Activated T-helper 17 cell treated with anti-CD3 and anti-CD28 coated beads, Interleukin-2, amount 50 U/mL, for 72 hours (primary cell): ENCODE data around the gene DBNDD2. TPM values are rescaled to one million over a fixed set of nuclear protein-coding genes. Genes with fewer than 3 reads are reported as not detected.
A peak's percentile ranks its signal among the peaks of the same experiment; 100 is the strongest.

Experiments used
- ATAC-seq: fragments of 150-1000 bp; cut with Tn5 transposase; replicated peaks from 2 replicates; pipeline ENCODE4 v1.10.0; 2021; ENCODE audit warnings: mild to moderate bottlenecking, moderate library complexity
- H3K27ac Mint-ChIP-seq: one replicate; pipeline ENCODE4 v1.8.0; 2022; ENCODE audit warnings: mixed read lengths
- H3K27me3 Mint-ChIP-seq: one replicate; pipeline ENCODE4 v1.8.0; 2022; ENCODE audit warnings: mixed read lengths
- H3K36me3 Mint-ChIP-seq: one replicate; pipeline ENCODE4 v1.8.0; 2022; ENCODE audit warnings: low read depth, mild to moderate bottlenecking, mixed read lengths
- H3K4me1 Mint-ChIP-seq: one replicate; pipeline ENCODE4 v1.8.0; 2022; ENCODE audit warnings: mixed read lengths
- H3K4me3 Mint-ChIP-seq: one replicate; pipeline ENCODE4 v1.8.0; 2022; ENCODE audit warnings: mild to moderate bottlenecking, mixed read lengths
- H3K9me3 Mint-ChIP-seq: one replicate; pipeline ENCODE4 v1.8.0; 2022; ENCODE audit warnings: mixed read lengths
- total RNA-seq, 2 donors: library from RNA; stranded (reverse); gene quantifications; one replicate each; pipeline ENCODE4 v1.2.3, GENCODE V29; 2022

Gene DBNDD2
- total RNA-seq, 2 donors from 2014 or later: 4.6 to 12.5 TPM

DNA sequence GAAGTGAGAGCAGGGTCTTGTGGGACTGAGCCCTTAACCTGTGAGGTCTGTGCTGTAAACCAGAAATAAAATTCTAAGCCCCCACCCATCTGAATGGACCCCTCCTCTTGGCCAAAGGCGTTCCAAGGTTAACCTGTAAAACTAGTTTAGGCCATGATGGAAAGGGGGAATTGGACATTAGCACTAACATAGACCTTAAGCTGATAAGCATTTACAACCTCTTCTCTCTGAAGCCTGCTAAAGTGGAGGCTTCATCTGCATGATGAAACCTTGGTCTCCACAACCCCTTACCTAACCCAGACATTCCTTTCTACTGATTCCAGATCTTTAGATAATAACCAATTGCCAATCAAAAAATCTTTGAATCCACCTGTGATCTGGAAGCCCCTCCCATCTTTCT, 33.7 kb downstream of the DBNDD2 start:
- Mint-ChIP-seq H3K9me3 (no peaks in the 10 kb centered on the region), H3K4me1 (peaks cover 6% of the 10 kb centered on the region), H3K4me3 (no peak overlapping the region), H3K27me3 (peaks cover 9% of the 10 kb centered on the region), H3K27ac (peak overlapping the region; percentile 8), H3K36me3 (no peaks in the 10 kb centered on the region)
- no peak for ATAC-seq

DNA sequence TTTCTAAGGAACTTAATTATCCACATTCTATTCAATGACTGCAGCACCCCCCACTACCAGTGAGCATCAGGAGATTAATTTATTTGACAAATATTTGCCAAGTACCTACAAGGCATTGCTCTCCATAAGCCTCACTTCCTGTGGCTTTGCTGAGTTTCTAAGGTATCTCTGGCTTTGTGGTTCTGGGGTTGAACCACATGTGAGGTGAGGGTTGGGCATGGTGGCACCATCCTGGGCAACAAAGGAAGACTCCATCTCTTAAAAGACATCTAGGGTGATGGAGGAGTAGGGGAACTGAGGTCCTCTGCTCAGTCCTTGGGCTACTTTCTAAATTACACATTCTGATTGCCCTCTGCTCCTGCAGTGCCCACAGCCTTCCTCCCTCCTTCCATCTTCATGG, 36.0 kb downstream of the DBNDD2 start:
- no peaks in the 10 kb centered on the region for H3K36me3 Mint-ChIP-seq
- peak; percentile 61 for ATAC-seq

DNA sequence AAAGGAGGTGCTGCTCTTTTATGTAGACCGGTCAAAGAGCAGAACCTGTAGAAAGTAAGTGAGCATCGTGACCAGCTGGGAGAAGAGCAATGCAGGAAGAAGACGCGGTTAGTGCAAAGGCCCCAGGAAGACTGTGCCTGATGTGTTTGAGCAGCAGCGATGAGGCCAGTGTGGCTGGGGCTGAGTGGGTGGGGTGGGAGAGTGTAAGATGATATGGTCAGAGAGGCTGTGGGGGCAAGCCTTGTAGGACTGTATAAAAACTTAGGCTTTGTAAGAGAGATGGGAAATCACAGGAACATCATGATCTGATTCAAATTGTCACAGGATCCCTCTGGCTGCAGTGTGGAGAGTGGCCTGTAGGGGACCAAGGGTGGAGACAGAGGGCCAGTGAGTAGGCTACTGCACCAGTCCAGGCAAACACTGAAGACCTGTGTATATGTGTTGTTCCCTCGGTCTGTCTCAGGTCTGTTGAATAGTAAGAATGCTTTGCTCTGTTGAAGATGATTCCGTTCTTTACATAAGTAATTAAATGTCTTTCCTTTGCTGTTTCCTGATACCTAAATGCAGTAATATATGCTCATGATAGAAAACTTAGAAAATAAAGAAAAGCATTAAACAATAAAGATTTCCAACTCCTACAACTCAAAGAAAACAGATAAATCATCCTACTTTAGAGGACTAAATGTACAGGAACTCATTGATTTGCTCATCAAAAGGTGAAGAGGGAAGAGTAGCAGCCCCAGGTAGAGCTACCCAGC, 37.9 kb downstream of the DBNDD2 start:
- peak; percentile 61 for ATAC-seq
- Mint-ChIP-seq H3K4me1 (peaks cover 6% of the 10 kb centered on the region), H3K27me3 (peaks cover 17% of the 10 kb centered on the region), H3K36me3 (no peaks in the 10 kb centered on the region), H3K4me3 (no peak overlapping the region), H3K9me3 (no peaks in the 10 kb centered on the region), H3K27ac (no peak overlapping the region)

More for the DNA sequence above, 36.0 kb downstream of the DBNDD2 start:
- Mint-ChIP-seq H3K27me3 (peaks cover 14% of the 10 kb centered on the region), H3K27ac (no peak overlapping the region), H3K4me1 (peaks cover 6% of the 10 kb centered on the region), H3K4me3 (no peak overlapping the region), H3K9me3 (no peaks in the 10 kb centered on the region)

DNA sequence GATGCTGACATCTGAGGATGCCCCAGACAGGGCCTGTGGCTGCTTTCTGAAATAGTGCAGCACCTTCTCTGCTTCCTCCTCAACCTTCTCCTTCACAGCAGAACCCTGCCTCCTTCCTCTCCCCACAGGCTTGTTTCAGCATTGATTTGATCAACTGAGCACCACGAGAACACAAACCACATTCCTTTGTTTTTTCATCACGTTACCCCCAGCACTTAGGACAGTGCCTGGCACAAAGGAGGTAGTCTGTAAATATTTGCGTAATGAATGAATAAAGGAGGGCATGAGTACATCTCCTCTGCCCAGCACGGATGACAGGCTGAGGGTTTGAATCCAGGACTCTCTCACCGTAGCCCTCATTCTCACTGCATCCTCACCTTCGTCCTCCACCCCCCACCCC, 40.2 kb downstream of the DBNDD2 start:
- no peak overlapping the region for H3K4me3 Mint-ChIP-seq
- H3K36me3 Mint-ChIP-seq: no peaks in the 10 kb centered on the region
- H3K27me3 Mint-ChIP-seq: peaks cover 21% of the 10 kb centered on the region
- peaks cover 6% of the 10 kb centered on the region for H3K4me1 Mint-ChIP-seq
- H3K27ac Mint-ChIP-seq: no peak overlapping the region
- no peak for ATAC-seq
- no peaks in the 10 kb centered on the region for H3K9me3 Mint-ChIP-seq

DNA sequence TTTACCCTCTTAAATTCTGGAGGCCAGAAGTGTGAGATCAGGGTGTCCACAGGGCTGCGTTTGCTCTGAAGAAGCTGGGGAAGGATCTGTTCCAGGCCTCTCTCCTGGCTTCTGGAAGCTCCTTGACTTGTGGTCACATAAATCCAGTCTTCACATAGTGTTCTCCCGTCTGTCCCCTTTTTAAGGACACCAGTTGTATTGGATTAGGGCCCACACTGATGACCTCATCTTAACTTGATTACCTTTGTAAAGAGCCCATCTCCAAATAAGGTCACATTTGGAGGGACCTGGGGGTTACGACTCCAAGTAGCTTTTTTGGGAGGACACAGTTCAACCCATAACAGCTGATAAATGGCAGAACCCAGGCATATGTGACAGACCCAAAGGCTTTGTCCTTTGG, 41.4 kb downstream of the DBNDD2 start:
- ATAC-seq: no peak
- Mint-ChIP-seq H3K9me3 (no peaks in the 10 kb centered on the region), H3K4me3 (no peak overlapping the region), H3K27ac (no peak overlapping the region), H3K36me3 (no peaks in the 10 kb centered on the region), H3K27me3 (peaks cover 21% of the 10 kb centered on the region), H3K4me1 (no peaks in the 10 kb centered on the region)

DNA sequence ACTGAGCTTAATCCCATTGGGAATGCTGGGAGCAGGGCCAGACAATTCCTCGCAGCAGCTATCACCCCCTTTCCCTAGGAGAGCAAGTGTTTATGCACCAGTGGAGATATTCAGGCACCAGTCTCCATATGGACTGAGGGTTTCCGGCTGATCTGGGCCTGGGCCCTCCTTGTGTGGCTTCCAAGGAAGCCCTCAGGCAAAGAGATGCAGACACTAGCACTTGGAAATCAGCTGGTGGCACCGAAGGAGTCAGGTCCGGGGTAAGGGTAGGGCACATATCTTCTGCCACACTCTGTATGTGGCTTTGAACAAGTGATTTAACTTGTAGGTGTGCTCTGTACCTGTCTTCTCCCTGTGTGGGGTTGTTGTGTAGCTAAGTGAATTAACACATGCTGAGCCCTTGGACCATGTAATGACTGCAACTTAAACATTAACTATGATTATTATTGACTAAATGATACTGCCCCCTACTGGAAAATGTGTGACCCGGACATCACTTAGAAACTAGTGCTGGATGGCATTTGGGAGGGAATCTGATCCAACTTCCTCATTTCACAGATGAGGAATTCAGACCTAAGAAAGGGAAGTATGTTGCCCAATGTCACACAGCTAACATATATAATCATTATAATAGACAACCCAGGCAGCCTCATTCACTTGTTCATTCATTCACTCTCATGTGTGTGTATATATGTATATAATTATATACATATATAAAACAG, 42.2 kb downstream of the DBNDD2 start:
- H3K4me3 Mint-ChIP-seq: no peak overlapping the region
- H3K4me1 Mint-ChIP-seq: no peaks in the 10 kb centered on the region
- H3K27me3 Mint-ChIP-seq: peaks cover 21% of the 10 kb centered on the region
- ATAC-seq: peak; percentile 47
- no peaks in the 10 kb centered on the region for H3K36me3 Mint-ChIP-seq
- no peak overlapping the region for H3K27ac Mint-ChIP-seq
- H3K9me3 Mint-ChIP-seq: no peaks in the 10 kb centered on the region

DNA sequence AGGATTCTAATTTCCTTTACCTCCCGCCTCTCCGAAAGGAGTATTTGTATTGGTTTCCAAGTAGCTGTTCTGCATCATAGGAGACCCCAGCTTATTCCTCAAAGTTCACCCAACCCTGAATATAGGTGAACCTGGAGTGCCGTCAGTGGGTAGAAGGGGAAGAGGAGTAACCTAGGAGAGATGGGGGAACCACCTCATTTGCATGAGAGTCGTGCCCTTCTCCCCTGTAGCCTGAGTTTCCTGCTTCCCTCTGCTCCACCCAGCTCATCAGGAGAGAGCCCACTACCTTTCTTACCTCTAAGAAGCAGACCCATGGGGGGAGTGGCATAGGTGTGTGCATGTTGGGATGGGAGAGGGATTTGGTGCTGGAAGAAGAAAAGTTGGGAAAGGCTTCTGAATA, 44.1 kb downstream of the DBNDD2 start:
- Mint-ChIP-seq H3K27me3 (peaks cover 12% of the 10 kb centered on the region), H3K36me3 (no peaks in the 10 kb centered on the region), H3K9me3 (no peaks in the 10 kb centered on the region), H3K4me3 (no peak overlapping the region), H3K4me1 (no peaks in the 10 kb centered on the region), H3K27ac (no peak overlapping the region)
- ATAC-seq: no peak

DNA sequence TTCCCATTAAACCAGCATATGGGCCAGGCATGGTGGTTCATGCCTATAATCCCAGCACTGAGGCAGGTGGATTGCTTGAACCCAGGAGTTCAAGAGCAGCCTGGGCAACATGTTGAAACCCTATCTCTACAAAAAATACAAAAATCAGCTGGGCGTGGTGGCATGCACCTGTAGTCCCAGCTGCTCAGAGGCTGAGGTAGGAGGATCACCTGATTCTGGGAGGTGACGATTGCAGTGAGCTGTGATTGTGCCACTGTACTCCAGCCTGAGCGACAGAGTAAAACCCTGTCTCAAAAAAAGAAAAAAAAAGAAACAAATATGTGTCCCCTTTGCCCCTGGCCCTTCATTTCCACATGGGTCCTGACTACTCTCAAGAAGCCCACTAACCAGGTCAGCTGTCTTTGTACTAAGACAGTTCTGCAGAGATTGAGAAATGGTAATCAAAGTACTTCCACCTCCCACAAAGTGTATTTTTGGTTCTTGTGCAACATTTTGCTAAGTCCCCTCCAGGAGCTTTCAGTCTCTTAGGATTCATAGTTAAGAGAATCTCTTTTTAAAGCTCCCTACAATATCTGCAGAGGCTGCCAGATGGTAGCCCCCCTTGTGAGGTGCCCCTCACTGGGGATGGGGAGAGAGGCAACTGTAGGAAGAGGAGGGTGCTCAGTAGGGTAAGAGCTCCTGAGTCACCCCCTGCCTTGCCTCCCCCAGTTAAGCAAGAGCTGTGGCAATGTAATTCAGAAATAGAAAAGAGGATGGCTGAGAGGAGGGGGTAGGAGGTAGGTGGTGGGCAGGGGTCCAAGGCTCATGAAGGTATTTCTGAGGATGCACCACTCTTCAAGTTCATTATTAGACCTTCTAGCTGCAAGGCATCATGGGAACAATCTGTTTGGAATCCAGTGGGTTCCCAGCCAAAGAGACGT, 44.9 kb downstream of the DBNDD2 start:
- H3K27ac Mint-ChIP-seq: no peak overlapping the region
- no peaks in the 10 kb centered on the region for H3K36me3 Mint-ChIP-seq
- H3K4me1 Mint-ChIP-seq: no peaks in the 10 kb centered on the region
- ATAC-seq: no peak
- H3K4me3 Mint-ChIP-seq: no peak overlapping the region
- H3K27me3 Mint-ChIP-seq: peaks cover 15% of the 10 kb centered on the region
- no peaks in the 10 kb centered on the region for H3K9me3 Mint-ChIP-seq

DNA sequence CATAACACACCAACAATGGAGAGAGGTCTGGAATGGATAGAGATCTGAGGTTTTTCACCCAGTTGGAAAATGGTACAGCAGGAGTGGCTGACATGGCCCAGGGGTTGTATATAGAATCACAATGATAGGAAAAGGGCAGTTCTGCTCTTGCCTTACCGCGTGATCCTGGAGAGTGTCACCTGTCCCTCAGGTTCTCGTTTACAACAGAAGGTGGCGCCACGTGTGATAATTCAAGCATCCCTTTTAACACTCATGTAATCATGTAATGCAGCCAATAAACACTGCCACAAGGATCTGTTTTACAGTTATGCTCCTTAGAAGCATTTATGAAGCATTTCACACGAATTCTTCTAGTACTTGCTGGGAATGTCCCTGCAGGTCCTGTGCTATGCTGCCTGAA, 48.5 kb downstream of the DBNDD2 start:
- Mint-ChIP-seq H3K4me1 (no peaks in the 10 kb centered on the region), H3K27ac (no peak overlapping the region), H3K36me3 (no peaks in the 10 kb centered on the region), H3K4me3 (no peak overlapping the region), H3K9me3 (no peaks in the 10 kb centered on the region), H3K27me3 (peaks cover 14% of the 10 kb centered on the region)
- ATAC-seq: peak; percentile 65

DNA sequence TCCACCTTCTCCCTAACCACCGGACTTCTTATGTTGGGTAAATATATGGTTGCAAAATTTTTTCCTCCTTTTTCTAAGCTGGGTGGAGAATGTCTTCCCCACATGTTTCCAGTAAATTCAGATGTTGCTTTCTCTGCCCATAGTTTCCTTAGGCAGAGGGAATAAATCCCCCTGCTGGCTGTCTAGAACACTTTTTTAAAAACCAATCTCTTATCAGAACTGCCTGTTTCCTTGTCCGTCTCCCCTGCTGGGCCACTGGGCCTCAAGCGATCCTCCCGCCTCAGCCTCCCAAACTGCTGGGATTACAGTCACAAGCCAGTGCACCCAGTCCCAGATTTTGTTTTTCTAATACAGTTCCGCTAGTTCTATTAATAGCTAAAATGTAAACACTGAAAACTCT, 51.5 kb downstream of the DBNDD2 start:
- H3K27ac Mint-ChIP-seq: no peak overlapping the region
- no peak for ATAC-seq
- peaks cover 15% of the 10 kb centered on the region for H3K27me3 Mint-ChIP-seq
- no peaks in the 10 kb centered on the region for H3K4me1 Mint-ChIP-seq
- H3K36me3 Mint-ChIP-seq: no peaks in the 10 kb centered on the region
- no peaks in the 10 kb centered on the region for H3K9me3 Mint-ChIP-seq
- H3K4me3 Mint-ChIP-seq: no peak overlapping the region

Other genes starting within 250 kb of the DBNDD2 start
- gene PI3, start 233.4 kb upstream of the DBNDD2 start, total RNA-seq: not detected
- gene SEMG1, start 201.3 kb upstream of the DBNDD2 start, total RNA-seq: not detected
- gene SEMG2, start 186.9 kb upstream of the DBNDD2 start, total RNA-seq: not detected
- not detected for gene SLPI, start 153.7 kb upstream of the DBNDD2 start, total RNA-seq
- gene RBPJL, start 101.4 kb upstream of the DBNDD2 start, total RNA-seq: not detected
- gene MATN4, start 100.0 kb upstream of the DBNDD2 start, total RNA-seq: under 1 TPM; 0.11 to 0.66 TPM
- 10 to 100 TPM; 21.6 to 62.6 TPM for gene SDC4, start 59.9 kb upstream of the DBNDD2 start, total RNA-seq
- gene SYS1, start 45.1 kb upstream of the DBNDD2 start, total RNA-seq: 10 to 100 TPM; 29.9 to 32.9 TPM
- gene TP53TG5, start 30.0 kb upstream of the DBNDD2 start, total RNA-seq: under 1 TPM; 0.11 to 0.50 TPM
- 10 to 100 TPM; 34.4 to 67.9 TPM for gene PIGT, start 7.9 kb downstream of the DBNDD2 start, total RNA-seq
- 1 to 10 TPM in 1 of 2 donors, not detected in 1; 3.5 TPM for gene WFDC2, start 61.5 kb downstream of the DBNDD2 start, total RNA-seq
- gene SPINT3, start 107.3 kb downstream of the DBNDD2 start, total RNA-seq: not detected
- not detected for gene WFDC6, start 131.2 kb downstream of the DBNDD2 start, total RNA-seq
- gene EPPIN, start 139.1 kb downstream of the DBNDD2 start, total RNA-seq: not detected
- not detected for gene WFDC8, start 171.0 kb downstream of the DBNDD2 start, total RNA-seq
- gene WFDC10A, start 221.4 kb downstream of the DBNDD2 start, total RNA-seq: not detected
- gene WFDC9, start 223.0 kb downstream of the DBNDD2 start, total RNA-seq: not detected